Measurements from ENCODE around the gene LRRC61.

Gene LRRC61

GRCh38 chr7:150346922-150347321 lies 23.8 kb downstream of the LRRC61 start:
- no peak for DNase-seq (ENCODE audit: extremely low read depth in 1 of 2, low read depth in 1 of 2)

- DNase-seq (ENCODE audit: extremely low read depth in 1 of 2, low read depth in 1 of 2) = no peak
These were observed 28.5 kb downstream of the LRRC61 start for GRCh38 chr7:150351587-150352194.

DNA sequence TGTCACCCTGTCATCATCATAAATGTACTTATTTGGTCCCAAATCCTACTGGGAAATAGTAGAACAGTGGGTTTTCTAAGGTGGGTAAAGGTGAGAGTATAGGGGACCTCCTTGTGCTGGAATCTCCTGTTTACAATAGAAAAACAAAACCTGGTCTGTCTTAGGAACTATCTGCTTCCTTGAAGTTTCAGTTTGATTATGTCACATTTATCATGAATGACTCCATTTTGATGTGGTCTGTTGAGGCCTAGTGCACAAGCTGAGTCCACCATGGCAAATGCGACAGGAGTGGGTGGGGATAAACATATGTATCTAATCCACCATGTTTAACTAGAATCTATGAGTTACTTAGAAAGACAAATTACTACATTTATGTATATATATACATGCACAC lies 32.5 kb downstream of the LRRC61 start:
- DNase-seq (ENCODE audit: extremely low read depth in 1 of 2, low read depth in 1 of 2) = no peak

- DNase-seq (ENCODE audit: extremely low read depth in 1 of 2, low read depth in 1 of 2) = no peak
These were observed 33.2 kb downstream of the LRRC61 start for GRCh38 chr7:150356265-150356897.

DNA sequence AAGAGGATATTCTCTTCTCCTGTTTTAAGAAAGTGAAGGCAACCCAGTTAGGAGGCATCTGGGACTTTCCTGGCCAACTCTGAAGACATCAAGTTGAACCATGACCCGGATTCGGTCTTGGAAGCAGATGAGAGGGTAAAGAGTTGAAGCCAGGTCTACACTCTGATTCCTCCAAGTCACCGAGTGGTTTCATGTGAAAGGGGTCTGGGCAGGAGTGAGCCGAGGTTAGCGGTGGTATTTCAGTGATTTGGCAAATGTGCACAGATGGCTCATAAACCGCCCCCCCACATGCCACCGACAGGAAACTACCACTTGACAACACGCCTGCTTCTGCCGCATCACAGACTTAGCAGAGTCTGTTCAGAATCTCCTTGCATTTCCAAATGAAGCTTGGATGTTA lies 34.1 kb downstream of the LRRC61 start:
- peak; percentile 53 to 59 for DNase-seq (ENCODE audit: extremely low read depth in 1 of 2, low read depth in 1 of 2)

DNA sequence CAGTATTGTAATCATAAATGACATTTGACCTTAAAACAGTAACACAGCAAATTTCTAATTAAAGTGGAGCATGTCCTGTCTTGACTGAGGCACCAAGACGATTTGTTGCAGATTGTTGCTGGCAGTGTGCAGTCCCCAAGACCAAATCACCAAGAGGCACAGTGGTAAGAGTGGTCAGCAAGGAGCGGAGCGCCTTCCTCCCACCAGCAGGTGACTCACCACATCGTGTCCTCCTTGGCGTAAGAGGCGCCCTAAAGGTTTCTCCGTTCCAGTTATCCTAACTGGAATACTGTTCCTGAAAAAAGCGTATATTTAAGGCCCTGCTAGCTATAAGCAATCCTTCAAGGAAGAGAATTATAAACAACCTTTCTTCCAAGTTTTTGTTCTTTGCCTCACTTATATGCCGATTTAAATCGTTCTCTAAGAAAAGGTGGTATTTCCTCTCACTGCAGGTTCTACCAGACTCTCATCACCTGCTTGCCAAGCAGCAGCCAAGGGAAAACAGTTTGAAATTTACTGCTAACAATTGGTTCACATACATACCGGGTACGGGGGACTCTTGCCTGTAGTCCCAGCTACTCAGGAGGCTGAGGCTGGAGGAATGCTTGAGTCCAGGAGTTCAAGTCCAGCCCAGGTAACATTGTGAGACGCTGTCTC lies 34.7 kb downstream of the LRRC61 start:
- no peak for DNase-seq (ENCODE audit: extremely low read depth in 1 of 2, low read depth in 1 of 2)

DNA sequence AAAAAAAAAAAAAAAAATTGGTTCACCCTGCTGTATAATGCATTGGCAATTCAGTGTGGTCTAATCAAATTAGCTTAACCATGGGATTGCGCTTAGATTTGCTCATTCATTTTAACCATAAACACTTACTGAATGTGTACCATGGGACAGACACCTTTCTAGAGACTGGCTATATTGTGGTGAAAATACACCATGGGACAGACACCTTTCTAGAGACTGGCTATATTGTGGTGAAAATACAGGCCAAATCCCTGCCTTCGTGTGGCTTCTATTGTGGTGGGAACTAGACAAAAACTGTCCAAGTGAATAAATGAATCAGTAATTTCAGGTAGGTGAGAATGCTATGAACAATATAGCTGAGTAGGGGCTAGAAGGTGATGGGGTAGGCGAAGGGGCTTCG lies 35.3 kb downstream of the LRRC61 start:
- DNase-seq (ENCODE audit: extremely low read depth in 1 of 2, low read depth in 1 of 2) = no peak

DNA sequence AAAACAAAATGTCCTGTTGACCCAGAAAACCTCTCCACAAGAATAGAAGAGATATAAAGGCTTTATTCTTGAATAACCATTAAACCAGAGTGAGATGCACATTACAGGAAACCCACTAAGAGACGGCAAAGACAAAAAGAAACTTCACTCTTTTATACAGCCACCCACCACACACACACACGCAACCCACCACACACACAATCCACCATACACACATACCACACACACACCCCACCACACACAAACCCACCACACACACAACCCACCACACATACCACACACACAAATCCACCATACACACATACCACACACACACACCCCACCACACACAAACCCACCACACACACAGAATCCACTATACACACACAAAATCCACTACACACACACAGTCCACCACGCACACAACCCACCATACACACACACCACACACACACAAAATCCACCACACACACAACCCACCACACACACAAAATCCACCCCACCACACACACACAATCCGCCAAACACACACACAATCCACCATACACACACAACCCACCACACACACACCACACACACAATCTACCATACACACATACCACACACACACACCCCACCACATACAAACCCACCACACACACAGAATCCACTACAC lies 36.0 kb downstream of the LRRC61 start:
- no peak for DNase-seq (ENCODE audit: extremely low read depth in 1 of 2, low read depth in 1 of 2)

- DNase-seq (ENCODE audit: extremely low read depth in 1 of 2, low read depth in 1 of 2) = no peak
These were observed 36.6 kb downstream of the LRRC61 start for GRCh38 chr7:150359622-150360362.

DNA sequence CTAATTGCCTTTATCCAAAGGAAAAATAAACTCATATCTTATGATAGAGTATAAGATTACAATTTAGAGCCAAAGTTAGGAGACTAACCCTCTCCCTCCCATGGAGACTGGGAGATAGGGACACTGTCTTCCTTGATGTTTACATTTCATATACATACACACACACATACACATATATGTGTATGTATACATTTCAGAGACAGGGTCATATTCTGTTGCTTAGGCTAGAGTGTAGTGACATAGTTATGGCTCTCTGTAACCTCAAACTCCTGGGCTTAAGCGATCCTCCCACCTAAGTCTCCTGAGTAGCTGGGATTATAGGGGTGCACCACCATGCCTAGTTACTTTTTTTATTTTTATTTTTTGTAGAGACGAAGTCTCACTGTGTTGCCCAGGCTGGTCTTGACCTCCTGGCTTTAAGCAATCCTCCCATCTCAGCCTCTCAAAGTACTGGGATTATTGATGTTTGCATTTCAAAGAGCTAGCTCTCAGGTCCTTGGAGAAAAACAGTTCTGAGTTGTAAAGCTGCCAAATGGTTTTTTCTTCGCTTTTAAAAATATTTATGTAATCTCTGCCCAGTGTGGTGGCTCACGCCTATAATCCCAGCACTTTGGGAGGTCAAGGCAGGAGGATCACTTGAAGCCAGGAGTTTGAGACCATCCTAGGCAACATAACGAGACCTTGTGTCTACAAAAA lies 37.4 kb downstream of the LRRC61 start:
- DNase-seq (ENCODE audit: extremely low read depth in 1 of 2, low read depth in 1 of 2) = no peak

DNA sequence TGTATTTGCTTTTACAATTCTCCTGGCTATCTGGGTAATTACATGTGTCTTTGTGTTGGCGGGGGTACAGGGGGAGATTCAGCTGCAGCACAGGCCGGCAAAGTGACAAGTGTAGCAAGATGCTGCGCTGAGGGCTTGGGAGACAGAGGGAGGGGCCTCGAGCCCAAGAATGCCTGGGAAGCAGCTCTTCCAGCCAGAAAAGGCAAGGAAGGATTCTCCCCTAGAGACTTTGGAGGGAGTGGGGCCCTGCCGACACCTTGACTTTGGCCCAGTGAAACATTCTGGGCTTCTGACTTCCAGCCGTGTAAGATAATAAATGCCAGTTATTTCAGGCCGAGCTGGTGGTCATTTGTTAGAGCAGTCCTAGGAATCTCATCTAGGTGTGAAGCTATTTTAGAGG lies 38.2 kb downstream of the LRRC61 start:
- DNase-seq (ENCODE audit: extremely low read depth in 1 of 2, low read depth in 1 of 2) = no peak

GRCh38 chr7:150361807-150362621 lies 38.9 kb downstream of the LRRC61 start:
- DNase-seq (ENCODE audit: extremely low read depth in 1 of 2, low read depth in 1 of 2) = no peak

- DNase-seq (ENCODE audit: extremely low read depth in 1 of 2, low read depth in 1 of 2) = no peak
These were observed 40.2 kb downstream of the LRRC61 start for GRCh38 chr7:150363370-150363769.

DNA sequence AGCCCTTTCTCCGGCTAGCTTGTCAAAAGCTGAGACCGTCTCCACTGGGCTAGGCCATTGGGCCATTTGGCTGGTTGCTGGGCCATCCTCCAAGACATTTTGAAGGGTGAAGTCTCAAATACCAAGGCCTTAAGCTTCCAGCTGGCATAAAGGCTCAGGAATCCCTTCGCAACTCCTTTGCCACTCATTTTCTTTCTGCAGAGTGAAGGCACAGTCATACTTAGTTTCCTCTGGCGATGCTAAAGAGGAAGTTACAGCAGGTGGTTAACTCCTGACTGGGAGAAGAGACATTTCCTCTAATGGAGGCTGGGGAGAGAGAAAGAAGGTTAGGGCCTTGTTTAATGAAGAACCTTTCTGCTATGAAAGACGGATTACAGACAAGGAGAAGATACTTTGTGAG lies 40.7 kb downstream of the LRRC61 start:
- DNase-seq (ENCODE audit: extremely low read depth in 1 of 2, low read depth in 1 of 2) = no peak

- DNase-seq (ENCODE audit: extremely low read depth in 1 of 2, low read depth in 1 of 2) = no peak
These were observed 42.0 kb downstream of the LRRC61 start for GRCh38 chr7:150365194-150365593.

- DNase-seq (ENCODE audit: extremely low read depth in 1 of 2, low read depth in 1 of 2) = no peak
These were observed 42.7 kb downstream of the LRRC61 start for GRCh38 chr7:150365673-150366398.

GRCh38 chr7:150367677-150368095 lies 44.5 kb downstream of the LRRC61 start:
- DNase-seq (ENCODE audit: extremely low read depth in 1 of 2, low read depth in 1 of 2) = no peak

GRCh38 chr7:150368096-150368883 lies 45.1 kb downstream of the LRRC61 start, which contains the start of gene REPIN1:
Gene REPIN1 (plus strand): TSS chr7:150368822. CDS start chr7:150369712, 890 bp downstream.
- peak; percentile 62 to 76 for DNase-seq (ENCODE audit: extremely low read depth in 1 of 2, low read depth in 1 of 2)

Measured in activated CD8-positive, alpha-beta memory T cell treated with anti-CD3 and anti-CD28 coated beads for 1 hour (primary cell).